VCaP (cell line): ENCODE data around the gene DACH2.

Source experiments
- H3K27ac ChIP-seq: fragments of 450-650 bp; 2 replicates; pipeline ENCODE4 v1.5.1; 2017
- TF ChIP-seq, protein P1 (sequence below): fragments of 450-650 bp; conservative IDR thresholded peaks from 2 replicates; pipeline ENCODE4 v1.5.1; 2017; ENCODE audit warnings: mild to moderate bottlenecking, moderate library complexity

The DACH2 gene

DNA sequence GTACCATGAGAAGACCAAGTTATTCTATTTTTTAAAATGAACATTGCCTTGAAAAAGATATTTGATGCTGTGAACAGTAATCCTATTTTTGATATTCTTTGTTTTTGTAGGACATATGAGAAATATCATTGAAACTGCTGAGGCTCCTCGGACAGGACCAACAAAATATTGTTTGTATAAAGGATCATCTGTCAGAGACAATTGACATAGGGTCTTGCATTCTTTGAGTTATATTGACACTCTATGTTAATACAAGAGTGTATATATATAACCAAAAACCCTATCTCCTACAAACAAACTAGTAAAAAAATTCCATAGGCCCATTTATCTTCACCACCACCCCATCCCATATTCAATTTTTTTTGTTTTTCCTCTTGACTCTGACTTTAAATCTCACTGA, 222.7 kb downstream of the DACH2 start:
- no peak overlapping the region for H3K27ac ChIP-seq
- TF ChIP-seq, protein P1, sequence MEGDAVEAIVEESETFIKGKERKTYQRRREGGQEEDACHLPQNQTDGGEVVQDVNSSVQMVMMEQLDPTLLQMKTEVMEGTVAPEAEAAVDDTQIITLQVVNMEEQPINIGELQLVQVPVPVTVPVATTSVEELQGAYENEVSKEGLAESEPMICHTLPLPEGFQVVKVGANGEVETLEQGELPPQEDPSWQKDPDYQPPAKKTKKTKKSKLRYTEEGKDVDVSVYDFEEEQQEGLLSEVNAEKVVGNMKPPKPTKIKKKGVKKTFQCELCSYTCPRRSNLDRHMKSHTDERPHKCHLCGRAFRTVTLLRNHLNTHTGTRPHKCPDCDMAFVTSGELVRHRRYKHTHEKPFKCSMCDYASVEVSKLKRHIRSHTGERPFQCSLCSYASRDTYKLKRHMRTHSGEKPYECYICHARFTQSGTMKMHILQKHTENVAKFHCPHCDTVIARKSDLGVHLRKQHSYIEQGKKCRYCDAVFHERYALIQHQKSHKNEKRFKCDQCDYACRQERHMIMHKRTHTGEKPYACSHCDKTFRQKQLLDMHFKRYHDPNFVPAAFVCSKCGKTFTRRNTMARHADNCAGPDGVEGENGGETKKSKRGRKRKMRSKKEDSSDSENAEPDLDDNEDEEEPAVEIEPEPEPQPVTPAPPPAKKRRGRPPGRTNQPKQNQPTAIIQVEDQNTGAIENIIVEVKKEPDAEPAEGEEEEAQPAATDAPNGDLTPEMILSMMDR, result no peak

DNA sequence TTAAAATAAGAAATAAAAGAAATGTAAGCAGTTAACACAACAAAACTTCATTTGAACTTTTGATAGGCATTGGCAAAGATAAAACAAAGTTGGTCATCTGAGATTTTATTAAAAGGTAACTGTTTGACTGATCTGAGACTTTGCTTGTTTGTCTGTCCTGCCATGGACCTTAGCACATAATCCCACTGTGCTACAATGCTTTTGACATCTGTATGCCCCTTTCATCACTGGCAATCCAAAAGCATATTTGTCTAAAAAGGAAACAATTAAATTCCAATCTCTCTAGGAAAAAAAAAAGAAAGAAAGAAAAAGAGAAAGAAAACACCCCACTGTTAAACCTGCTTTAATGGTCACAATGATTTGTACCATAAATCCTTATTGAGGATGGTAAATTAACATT, 231.0 kb downstream of the DACH2 start:
- H3K27ac ChIP-seq, result no peak overlapping the region
- TF ChIP-seq, protein P1, result no peak

DNA sequence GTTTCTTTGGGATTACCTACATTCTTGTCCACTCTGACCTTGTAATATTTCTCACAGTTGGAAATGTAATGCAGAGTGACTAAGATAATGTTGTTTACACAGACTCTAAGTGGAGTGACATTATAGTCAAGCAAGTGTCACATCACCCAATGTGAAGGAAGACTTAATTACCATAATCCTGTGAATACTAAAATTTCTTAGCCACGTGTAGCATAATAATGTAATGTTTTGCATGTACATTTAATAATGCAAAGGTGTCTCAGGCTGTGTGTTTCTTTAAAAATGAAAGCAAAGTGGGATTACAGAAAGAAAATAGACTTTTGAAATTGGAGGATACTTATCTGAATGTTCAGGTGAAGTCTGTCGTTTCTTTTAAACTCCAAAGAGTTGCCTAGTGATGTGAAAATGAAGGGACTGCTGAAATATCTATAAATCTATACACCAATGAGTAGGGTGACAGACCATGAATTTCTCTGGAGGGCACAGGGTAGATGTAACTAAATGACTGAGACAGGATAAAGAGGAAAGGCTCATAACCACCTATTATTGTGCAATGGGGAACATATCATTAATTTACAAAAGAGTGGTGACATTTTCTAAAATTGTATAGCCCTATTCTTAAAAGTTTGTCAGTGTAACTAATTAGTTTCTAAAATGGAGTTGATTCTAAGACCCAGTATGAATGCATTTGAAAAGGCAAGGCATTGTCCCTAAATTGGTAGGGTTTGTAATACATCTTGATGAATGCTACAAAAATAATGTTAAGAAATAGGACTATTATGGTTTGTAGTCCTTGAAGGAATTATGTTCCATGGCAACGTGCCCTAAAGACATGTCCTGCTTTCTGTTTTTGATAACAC, 235.7 kb downstream of the DACH2 start:
- TF ChIP-seq, protein P1, result no peak
- H3K27ac ChIP-seq, result no peak overlapping the region

DNA sequence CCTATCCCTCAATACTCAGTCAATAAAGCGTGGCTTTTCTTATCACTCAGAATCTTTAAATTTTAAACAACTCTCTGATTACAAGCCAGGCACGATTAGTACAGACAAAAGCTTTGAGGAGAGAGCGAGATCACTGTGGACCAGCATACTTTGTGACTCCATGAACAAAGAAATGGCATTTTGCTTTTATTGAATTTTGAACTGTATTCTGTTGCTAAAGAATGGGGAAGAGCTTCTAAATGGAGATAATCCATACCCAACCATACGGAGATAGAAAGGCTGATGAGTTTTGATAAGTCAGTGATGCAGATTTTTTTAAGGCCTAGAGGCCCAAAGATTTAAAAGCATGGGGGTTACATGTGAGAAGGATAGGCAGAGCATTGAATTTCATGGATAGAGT, 259.1 kb downstream of the DACH2 start:
- TF ChIP-seq, protein P1, result no peak
- no peak overlapping the region for H3K27ac ChIP-seq

DNA sequence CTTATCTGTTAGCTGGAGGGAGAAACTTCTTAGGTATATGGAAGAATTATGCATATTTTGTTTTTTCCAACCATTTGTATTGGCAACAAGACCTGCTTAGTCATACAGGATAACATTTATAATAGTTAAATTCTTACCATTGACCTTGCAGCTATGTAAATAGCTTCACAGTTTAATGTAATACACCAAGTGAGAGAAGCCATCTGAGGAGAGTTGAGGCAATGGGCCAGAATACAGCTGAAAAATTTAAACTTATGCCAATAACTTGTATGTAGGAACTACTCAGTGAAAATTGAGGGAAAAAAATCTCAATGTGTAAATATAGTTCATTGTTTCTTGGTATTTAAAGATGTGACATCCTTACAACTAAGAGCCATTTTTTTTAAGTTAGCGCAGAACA, 273.5 kb downstream of the DACH2 start:
- TF ChIP-seq, protein P1, result no peak
- no peak overlapping the region for H3K27ac ChIP-seq

DNA sequence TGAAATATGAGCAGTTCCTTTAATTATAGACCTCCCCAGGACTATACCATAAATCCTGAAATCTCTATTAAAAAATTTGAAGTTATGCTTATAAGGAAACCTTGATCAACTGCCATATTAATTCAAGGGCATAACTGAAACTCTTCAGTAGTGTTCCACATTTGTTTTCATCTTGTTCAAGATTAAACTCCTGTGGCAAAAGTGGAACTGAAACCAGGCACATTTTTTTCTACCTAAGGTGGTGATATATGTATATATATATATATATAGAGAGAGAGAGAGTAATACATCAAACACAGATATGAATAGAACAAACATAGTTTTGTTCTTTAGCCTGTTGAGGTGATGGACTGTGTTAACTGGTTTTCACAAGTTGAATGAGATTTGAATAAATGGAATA, 287.9 kb downstream of the DACH2 start:
- TF ChIP-seq, protein P1, result no peak
- no peak overlapping the region for H3K27ac ChIP-seq

DNA sequence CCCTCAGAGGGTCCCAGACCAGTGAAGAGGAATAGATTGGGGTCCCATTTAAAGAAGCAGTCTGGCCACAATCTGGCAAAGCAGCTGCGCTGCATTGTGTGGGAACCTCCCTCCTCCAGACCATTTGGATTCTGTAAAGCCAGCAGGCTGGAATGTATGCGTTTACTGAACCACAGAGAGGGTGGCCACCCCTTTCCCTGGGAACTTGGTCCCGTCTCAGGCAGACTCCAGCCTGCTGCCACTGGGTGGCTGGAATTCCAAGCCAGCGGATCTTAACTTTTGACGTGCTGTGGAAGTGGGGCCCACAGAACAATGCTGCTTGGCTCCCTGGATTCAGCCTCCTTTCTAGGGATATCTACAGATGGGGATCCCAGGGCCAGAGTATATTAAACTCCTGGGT, 307.2 kb downstream of the DACH2 start:
- H3K27ac ChIP-seq, result no peak overlapping the region
- TF ChIP-seq, protein P1, result no peak
